ENCODE data around the gene HOXB9. TPM values are rescaled to one million over a fixed set of nuclear protein-coding genes. Genes with fewer than 3 reads are reported as not detected.
A peak's percentile ranks its signal among the peaks of the same experiment; 100 is the strongest.

Gene HOXB9
- total and polyA plus RNA-seq, 11 donors: not detected

DNA sequence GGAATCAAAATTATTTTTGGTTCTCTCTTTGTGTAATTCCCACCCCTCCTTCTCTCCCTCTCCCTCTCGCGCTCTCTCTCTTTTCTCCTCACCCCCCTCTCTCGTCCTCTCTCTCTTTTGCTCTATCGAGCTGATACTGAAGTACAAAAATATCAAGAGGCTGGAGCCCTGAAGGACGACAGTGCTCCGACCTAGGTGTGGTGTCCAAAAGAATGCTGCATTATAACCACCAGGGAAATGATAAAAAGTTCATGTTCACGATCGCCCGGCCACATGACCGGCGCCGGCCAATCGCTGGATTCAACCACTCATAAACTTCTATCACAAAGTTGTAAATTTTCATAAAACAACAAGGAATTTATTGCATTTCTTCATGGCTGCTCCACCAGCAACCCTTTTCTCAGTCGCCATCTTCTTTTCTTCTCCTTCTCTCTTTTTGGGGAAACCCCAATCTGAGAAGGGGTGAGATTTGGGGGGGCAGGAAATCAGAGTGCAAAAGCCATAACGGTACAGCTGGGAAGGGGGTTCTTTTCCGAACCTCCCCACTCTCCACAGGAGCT, 21.3 kb downstream of the HOXB9 start, which contains the start of gene HOXB6:
Gene HOXB6, minus strand, starts transcription at position 217 of the 560 bp plus-strand sequence. CDS start 6,836 bp downstream, outside the sequence.
- H3K27ac ChIP-seq: peak within 1 kb of the TSS in 1 of 12 donors; percentile 50

DNA sequence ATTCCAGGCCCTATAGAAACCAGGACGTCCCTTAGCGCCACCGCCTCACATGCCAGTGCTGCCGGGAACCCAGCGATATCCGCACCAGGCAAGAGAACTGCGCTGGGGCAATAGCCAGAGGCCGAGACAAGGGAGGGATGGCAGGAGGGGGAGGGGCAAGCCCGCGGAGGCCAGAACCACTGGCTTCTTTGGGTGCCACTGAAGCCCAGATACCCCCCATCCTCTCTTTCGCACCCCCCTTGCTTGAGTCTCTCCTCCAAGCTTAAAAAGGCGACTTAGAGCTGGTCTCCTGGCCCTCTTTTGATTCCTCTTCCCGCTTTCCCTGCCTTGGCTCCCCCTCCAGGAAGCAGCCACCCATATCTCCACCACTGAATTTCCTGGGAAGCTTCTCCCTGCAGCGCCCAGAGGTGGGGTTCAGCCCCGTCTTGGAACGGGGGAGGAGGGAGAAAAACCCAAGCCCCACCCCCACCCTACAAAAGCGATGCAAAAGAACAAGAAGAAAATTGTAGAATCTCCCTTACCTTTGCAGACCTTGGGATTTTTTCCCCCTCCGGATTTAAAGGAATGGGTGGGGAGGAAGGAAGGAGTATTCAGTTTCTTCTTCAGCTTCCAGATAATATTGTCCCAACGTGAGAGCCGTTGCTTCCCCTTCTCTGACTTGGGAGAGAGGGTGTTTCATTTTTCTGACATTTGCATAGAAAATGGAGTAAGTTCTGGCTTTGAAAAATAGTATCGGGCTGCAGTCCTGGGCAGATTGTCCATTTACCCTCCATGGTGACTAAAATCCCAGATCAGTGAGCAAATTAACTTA, 22.0 kb downstream of the HOXB9 start:
- no peaks in the 10 kb centered on the region for H3K36me3 ChIP-seq
- H3K4me3 ChIP-seq: peak overlapping the region in 1 of 12 donors; percentile 12
- H3K9me3 ChIP-seq: peaks cover 0 to 3% (median 0%) of the 10 kb centered on the region in 12 donors
- DNase-seq (no peak), ATAC-seq (no peak)
- TF ChIP-seq, protein P1, sequence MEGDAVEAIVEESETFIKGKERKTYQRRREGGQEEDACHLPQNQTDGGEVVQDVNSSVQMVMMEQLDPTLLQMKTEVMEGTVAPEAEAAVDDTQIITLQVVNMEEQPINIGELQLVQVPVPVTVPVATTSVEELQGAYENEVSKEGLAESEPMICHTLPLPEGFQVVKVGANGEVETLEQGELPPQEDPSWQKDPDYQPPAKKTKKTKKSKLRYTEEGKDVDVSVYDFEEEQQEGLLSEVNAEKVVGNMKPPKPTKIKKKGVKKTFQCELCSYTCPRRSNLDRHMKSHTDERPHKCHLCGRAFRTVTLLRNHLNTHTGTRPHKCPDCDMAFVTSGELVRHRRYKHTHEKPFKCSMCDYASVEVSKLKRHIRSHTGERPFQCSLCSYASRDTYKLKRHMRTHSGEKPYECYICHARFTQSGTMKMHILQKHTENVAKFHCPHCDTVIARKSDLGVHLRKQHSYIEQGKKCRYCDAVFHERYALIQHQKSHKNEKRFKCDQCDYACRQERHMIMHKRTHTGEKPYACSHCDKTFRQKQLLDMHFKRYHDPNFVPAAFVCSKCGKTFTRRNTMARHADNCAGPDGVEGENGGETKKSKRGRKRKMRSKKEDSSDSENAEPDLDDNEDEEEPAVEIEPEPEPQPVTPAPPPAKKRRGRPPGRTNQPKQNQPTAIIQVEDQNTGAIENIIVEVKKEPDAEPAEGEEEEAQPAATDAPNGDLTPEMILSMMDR (IDR thresholded peaks at IDR 0.05): no peak
- no peak for TF ChIP-seq POLR2A (IDR thresholded peaks at IDR 0.05)
- intact Hi-C loops (cut with DNase I): no loop called here
- H3K27me3 ChIP-seq: peaks cover 84 to 100% (median 98%) of the 10 kb centered on the region in 9 donors
- WGBS, 4 donors: 4 to 7% (median 5%) methylated on average over 21 of the region's 21 CpGs
- peak overlapping the region in 1 of 12 donors; percentile 50 for H3K27ac ChIP-seq
- peaks cover 0 to 9% (median 2%) of the 10 kb centered on the region in 12 donors for H3K4me1 ChIP-seq

More for the DNA sequence above, 21.3 kb downstream of the HOXB9 start, which contains the start of gene HOXB6:
- 11 to 14% (median 13%) methylated on average over 16 of the region's 16 CpGs for WGBS, 4 donors
- Histone ChIP-seq H3K27me3 (peaks cover 79 to 100% (median 98%) of the 10 kb centered on the region in 9 donors), H3K9me3 (peaks cover 0 to 3% (median 0%) of the 10 kb centered on the region in 12 donors), H3K36me3 (no peaks in the 10 kb centered on the region), H3K4me3 (peak within 1 kb of the TSS in 1 of 12 donors; percentile 12), H3K4me1 (peaks cover 0 to 10% (median 2%) of the 10 kb centered on the region in 12 donors)
- intact Hi-C loops (cut with DNase I): no loop called here
- DNase-seq (no peak), ATAC-seq (no peak)
- TF ChIP-seq POLR2A (IDR thresholded peaks at IDR 0.05): no peak
- TF ChIP-seq, protein P1 (IDR thresholded peaks at IDR 0.05): no peak

DNA sequence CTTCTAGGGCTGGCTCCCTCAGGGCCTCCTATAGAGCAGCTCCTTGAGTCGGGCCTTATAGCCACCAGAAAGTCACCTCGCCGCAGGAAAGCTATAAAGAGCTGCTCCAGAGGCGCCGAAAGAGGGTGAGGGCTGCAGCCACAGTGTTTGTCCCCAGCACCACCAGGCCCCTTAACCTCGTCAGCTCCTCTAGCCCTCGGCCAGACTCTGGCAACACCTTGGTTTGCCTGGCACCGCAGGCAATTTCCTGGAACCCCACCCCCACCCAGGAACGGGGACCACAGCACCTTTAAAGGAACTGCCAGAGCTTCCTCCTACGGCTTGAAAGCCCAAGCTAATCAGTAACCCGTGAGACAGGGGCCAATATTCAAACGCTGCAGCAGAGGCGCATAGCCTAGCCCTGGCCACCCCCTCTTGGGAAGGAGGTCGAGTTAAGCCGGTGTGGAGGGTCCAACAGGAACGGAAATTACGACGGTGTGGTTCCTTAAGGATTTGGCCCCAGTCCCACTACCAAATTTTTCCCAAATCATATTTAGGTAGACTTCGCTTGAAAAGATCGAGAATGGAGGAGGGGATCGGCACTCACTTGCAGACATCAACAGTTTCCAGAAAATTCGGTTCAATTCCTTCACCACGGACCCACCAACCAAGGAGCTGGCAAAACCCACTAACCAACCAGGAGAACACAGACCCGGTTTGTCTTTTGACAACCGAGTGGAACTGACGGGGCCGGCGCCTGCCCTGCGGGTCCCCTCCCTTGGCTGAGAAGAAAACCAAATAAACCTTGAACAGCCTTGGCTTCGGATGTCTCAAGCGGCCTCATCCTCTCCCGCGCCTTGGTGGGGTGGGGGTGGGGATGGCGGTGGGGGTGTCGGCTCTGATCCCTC, 24.4 kb downstream of the HOXB9 start:
- Histone ChIP-seq H3K9me3 (peaks cover 0 to 3% (median 0%) of the 10 kb centered on the region in 12 donors), H3K36me3 (no peaks in the 10 kb centered on the region), H3K4me1 (peaks cover 0 to 26% (median 10%) of the 10 kb centered on the region in 12 donors), H3K27ac (no peak overlapping the region), H3K4me3 (no peak overlapping the region), H3K27me3 (peaks cover 80 to 100% (median 98%) of the 10 kb centered on the region in 9 donors)
- ATAC-seq: no peak
- DNase-seq: no peak
- 9 to 14% (median 10%) methylated on average over 29 to 35 of the region's 35 CpGs for WGBS, 4 donors
- intact Hi-C loops (cut with DNase I): no loop called here
- TF ChIP-seq POLR2A (IDR thresholded peaks at IDR 0.05): no peak
- TF ChIP-seq, protein P1 (IDR thresholded peaks at IDR 0.05): no peak
